HG03565 (cell line): ENCODE data around the gene CDK12.
A peak's percentile ranks its signal among the peaks of the same experiment; 100 is the strongest.
"Not testable (repeated sequence)": the region's sequence is repeated elsewhere in the genome, so short reads cannot be mapped to it uniquely, and the experiment has no call there.

Experiments used
- ATAC-seq: cut with Tn5 transposase; IDR thresholded peaks from one replicate; pipeline ENCODE4 v1.9.1; 2021; ENCODE audit warnings: mild to moderate bottlenecking, moderate library complexity; ENCODE audit not compliant: unreplicated experiment

The CDK12 gene

GRCh38 chr17:39461113-39461925 is at the start of gene CDK12:
TSS of gene CDK12 (plus strand) at chr17:39461486. CDS start at chr17:39462072, 586 bp downstream.
- peak; percentile 61 for ATAC-seq

- ATAC-seq: no peak
Measured at GRCh38 chr17:39416141-39416540, 45.1 kb upstream of the CDK12 start.

- no peak for ATAC-seq
Measured at GRCh38 chr17:39429600-39429999, 31.7 kb upstream of the CDK12 start.

- ATAC-seq: not testable (repeated sequence)
Measured at GRCh38 chr17:39439868-39440267, 21.4 kb upstream of the CDK12 start.

- no peak for ATAC-seq
Measured at GRCh38 chr17:39443326-39443725, 18.0 kb upstream of the CDK12 start.

- ATAC-seq: no peak
Measured at GRCh38 chr17:39447561-39447960, 13.7 kb upstream of the CDK12 start.

GRCh38 chr17:39450051-39450450 is 11.2 kb upstream of the CDK12 start:
- no peak for ATAC-seq

GRCh38 chr17:39450847-39451581 is 10.3 kb upstream of the CDK12 start, which contains the start of gene MED1:
TSS of gene MED1 (minus strand) at chr17:39451263. CDS start at chr17:39451062, 201 bp downstream.
- peak; percentile 90 for ATAC-seq

GRCh38 chr17:39455919-39456318 is 5.4 kb upstream of the CDK12 start:
- no peak for ATAC-seq

GRCh38 chr17:39461926-39462569 is 762 bp downstream of the CDK12 start:
- no peak for ATAC-seq

- no peak for ATAC-seq
Measured at GRCh38 chr17:39462631-39463375, 1.5 kb downstream of the CDK12 start.

- ATAC-seq: not testable (repeated sequence)
Measured at GRCh38 chr17:39464639-39465181, 3.4 kb downstream of the CDK12 start.

- ATAC-seq: not testable (repeated sequence)
Measured at GRCh38 chr17:39468610-39469009, 7.3 kb downstream of the CDK12 start.

- no peak for ATAC-seq
Measured at GRCh38 chr17:39473310-39473709, 12.0 kb downstream of the CDK12 start.

- ATAC-seq: not testable (repeated sequence)
Measured at GRCh38 chr17:39479631-39480030, 18.3 kb downstream of the CDK12 start.

- ATAC-seq: no peak
Measured at GRCh38 chr17:39483506-39483905, 22.2 kb downstream of the CDK12 start.

- ATAC-seq: peak; percentile 90
Measured at GRCh38 chr17:39484178-39484577, 22.9 kb downstream of the CDK12 start.

- no peak for ATAC-seq
Measured at GRCh38 chr17:39485555-39485954, 24.3 kb downstream of the CDK12 start.

GRCh38 chr17:39486242-39486641 is 25.0 kb downstream of the CDK12 start:
- no peak for ATAC-seq

- not testable (repeated sequence) for ATAC-seq
Measured at GRCh38 chr17:39487490-39487889, 26.2 kb downstream of the CDK12 start.
